ENCODE results near the gene CTSS.

GRCh38 chr1:150808121-150808520, 42.5 kb upstream of the CTSS start, which contains the start of gene CTSK:
- TF ChIP-seq, protein P1, sequence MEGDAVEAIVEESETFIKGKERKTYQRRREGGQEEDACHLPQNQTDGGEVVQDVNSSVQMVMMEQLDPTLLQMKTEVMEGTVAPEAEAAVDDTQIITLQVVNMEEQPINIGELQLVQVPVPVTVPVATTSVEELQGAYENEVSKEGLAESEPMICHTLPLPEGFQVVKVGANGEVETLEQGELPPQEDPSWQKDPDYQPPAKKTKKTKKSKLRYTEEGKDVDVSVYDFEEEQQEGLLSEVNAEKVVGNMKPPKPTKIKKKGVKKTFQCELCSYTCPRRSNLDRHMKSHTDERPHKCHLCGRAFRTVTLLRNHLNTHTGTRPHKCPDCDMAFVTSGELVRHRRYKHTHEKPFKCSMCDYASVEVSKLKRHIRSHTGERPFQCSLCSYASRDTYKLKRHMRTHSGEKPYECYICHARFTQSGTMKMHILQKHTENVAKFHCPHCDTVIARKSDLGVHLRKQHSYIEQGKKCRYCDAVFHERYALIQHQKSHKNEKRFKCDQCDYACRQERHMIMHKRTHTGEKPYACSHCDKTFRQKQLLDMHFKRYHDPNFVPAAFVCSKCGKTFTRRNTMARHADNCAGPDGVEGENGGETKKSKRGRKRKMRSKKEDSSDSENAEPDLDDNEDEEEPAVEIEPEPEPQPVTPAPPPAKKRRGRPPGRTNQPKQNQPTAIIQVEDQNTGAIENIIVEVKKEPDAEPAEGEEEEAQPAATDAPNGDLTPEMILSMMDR (conservative IDR thresholded peaks at IDR 0.05 in 1 of 2, IDR thresholded peaks at IDR 0.05 in 1 of 2; ENCODE audit: low read depth in 1 of 2, low read length in 2 of 2): no peak
- TF ChIP-seq EZH2 (IDR thresholded peaks at IDR 0.05; ENCODE audit: low read length, missing control alignments): no peak

Data from fibroblast of lung (primary cell).